Raji (cell line): ENCODE results near the gene CYSLTR2.

Source experiments
- POLR2A ChIP-seq: IDR thresholded peaks from 2 replicates; pipeline ENCODE4 v1.6.1; 2011; ENCODE audit warnings: low read depth, low read length, control low read depth; ENCODE audit not compliant: insufficient read depth

Gene CYSLTR2

GRCh38 chr13:48667136-48667535 lies 13.4 kb downstream of the CYSLTR2 start:
- TF ChIP-seq POLR2A, result no peak

DNA sequence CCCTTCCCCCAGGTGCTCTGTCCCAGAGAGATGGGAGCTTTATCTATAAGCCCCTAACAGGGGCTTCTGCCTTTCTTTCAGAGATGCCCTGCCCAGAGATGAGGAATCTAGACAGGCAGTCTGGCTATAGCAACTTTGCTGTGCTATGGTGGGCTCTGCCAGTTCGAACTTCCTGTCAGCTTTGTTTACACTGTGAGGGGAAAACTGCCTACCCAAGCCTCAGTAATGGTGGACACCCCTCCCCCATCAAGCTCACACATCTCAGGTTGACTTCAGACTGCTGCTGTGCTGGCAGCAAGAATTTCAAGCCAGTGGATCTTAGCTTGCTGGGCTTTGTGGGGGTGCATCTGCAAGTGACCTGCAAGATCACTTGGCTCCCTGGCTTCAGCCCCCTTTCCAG lies 21.5 kb downstream of the CYSLTR2 start:
- TF ChIP-seq POLR2A, result no peak

DNA sequence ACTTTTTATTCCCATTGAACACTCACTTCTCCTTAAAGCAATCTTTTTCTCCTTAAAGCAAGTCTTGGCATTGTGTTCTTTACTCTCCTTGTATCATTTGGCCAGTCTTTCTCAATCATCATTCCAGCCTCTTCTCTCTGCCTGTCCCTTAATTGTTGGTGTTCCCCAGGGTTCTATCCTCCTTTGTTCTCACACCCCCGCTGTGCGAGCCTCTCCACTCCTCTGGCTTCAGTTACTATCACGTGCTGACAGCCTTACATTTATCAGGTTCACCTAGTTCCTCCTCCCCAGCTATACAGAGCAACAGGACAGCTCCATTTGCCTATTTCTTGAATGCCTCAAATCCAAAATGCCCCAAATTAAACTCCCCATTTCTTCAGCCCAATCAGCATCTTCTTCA lies 24.6 kb downstream of the CYSLTR2 start:
- TF ChIP-seq POLR2A, result no peak

DNA sequence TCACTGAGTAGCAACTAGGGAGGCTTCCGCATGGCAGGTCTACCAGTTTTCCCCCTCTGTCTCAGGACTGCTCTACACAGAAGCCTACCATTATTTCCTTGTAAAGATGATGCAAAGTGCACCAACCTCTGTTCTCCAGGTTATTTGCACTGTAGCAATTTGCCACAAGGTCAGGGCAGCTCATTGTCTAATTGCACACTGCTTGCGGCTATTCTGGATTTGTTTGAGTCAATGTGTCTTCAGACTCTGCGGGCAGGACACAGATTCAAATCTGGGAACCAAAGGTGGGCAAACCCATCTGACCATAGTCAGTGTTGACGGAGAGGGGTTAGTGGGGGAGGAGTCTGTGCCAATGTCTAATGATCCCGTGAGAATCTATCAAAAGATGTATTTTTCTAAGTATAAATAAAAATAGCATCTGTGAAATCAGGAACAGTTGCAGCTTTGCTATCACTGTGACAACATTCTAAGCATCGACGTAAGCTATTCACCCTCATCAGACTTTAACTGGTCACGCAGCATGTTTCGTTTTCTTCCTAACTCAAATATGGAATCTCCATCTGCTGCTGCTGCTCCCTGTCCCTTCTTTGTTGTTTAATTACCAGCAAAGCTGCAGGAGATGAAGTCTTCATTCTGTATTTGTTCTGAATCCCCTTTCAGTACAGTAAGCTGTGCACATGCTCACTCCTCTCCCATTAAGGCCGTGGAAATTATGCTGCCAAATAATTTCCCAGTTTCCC lies 26.4 kb downstream of the CYSLTR2 start:
- TF ChIP-seq POLR2A, result no peak

GRCh38 chr13:48680756-48681392 lies 27.1 kb downstream of the CYSLTR2 start:
- no peak for TF ChIP-seq POLR2A

DNA sequence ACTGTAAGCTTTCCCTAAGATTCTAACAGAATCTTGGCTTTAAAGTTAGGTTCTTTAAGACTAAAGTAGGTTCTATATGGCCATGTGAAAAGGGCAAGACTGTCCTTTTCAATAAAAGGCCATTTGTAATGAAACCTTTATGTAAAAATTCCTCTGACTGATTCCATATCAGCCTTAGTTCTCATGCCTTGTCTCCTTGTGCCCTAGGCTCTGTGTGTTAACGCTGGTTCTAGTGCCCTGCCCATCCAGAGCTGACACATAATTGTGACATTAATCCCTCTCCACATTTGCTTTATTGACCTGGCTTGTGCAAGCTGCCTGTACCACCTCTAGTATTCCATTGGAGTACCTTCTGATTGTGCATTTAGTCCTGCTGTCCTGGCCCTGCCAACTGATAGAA lies 28.2 kb downstream of the CYSLTR2 start:
- TF ChIP-seq POLR2A, result no peak

- no peak for TF ChIP-seq POLR2A
Observed at GRCh38 chr13:48682436-48682835, 28.7 kb downstream of the CYSLTR2 start.

DNA sequence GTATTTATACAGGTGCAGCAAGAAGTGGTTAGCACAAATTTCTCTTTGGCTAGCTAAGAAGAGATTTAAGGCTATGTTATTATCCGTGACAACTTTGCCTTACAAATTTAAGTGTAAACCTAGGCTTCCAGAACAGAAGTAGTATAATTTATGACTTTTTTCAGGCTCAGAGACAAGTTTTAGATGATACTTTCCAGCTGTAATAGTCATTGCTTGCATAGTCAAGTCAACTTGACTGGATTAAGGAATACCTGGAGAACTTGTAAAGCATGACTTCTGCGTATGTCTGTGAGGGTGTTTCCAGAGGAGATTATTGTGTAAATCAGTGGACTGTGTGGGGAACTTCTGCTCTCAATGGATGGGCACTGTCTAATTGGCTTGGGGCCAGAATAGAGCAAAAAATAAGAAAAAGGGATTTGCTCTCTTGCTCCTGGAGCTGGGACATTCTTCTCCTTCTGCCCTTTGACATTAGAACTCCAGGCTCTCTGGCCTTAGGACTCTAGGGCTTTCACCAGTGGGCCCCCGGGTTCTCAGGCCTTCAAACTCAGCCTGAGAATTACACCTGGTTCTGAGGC lies 33.0 kb downstream of the CYSLTR2 start:
- no peak for TF ChIP-seq POLR2A

DNA sequence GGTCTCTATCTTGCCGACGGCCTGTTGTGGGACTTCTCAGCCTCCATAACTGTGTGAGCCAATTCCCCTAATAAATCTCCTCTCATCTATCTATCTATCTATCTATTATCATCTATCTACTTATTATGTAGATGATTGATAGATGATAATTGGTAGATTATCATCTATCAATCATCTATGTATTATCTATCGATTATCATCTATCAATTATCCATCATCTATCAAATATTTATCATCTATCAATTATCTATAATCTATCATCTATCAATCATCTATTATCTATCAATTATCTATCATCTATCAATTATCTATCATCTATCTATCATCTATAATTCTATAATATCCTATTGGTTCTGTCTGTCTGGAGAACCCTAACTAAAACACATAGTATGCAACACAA lies 33.5 kb downstream of the CYSLTR2 start:
- TF ChIP-seq POLR2A, result no peak

GRCh38 chr13:48693998-48694397 lies 40.3 kb downstream of the CYSLTR2 start:
- no peak for TF ChIP-seq POLR2A

- TF ChIP-seq POLR2A, result no peak
Observed at GRCh38 chr13:48695776-48696175, 42.0 kb downstream of the CYSLTR2 start.

- no peak for TF ChIP-seq POLR2A
Observed at GRCh38 chr13:48707405-48707804, 53.7 kb downstream of the CYSLTR2 start.

DNA sequence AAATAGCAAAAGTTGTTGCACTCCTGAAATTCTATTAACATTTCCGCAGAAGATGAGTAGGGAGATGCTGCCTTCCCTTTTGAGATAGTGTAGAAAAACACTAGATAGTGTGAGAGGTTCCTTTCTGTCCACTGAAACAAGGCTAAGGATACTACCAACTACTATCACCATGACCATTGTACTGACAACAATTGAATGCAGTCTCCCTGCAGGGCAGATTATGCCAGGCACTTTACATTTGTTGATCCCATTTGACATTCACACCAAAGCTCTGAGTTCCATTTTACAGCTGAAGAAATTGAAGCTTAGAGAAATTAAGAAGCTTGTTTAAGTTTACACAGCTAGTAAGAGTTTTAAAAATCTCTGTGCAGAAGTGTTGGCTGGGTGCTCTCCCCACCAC lies 55.0 kb downstream of the CYSLTR2 start:
- TF ChIP-seq POLR2A, result no peak

- TF ChIP-seq POLR2A, result no peak
Observed at GRCh38 chr13:48709213-48709612, 55.5 kb downstream of the CYSLTR2 start.

GRCh38 chr13:48710160-48710559 lies 56.4 kb downstream of the CYSLTR2 start:
- no peak for TF ChIP-seq POLR2A

DNA sequence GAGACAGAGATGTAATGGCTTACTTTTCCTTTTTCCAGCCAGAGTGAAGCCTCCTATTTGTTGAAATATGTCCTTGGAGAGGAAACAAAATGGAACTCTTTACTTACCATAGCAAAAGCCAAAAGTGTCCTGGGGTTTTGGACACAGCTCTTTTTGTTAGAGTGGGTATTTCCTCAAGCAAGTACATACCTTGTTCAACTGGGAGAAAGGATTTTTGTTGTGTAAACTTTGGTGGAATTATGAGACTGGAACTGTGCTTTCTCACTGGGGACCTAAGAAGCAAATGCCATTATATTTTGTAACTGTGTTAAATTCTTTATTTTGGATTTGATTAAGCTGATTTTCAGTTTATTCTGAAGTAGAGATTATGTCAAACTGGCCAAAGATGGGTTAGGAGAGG lies 58.4 kb downstream of the CYSLTR2 start:
- TF ChIP-seq POLR2A, result no peak
